Mammary epithelial cell (primary cell): Measurements from ENCODE around the gene NCOA3.

Experiments
- EZH2 ChIP-seq: IDR thresholded peaks from 2 replicates; pipeline ENCODE4 v1.6.1; 2012; ENCODE audit warnings: low read length, inconsistent platforms, borderline replicate concordance
- TF ChIP-seq, protein P1 (sequence below), 2 donors: IDR thresholded peaks in 1 of 2; conservative IDR thresholded peaks in 1 of 2; 2 replicates each; pipeline ENCODE4 v1.5.1; 2011 to 2012; ENCODE audit warnings: inconsistent platforms in 2 of 2, low read length in 2 of 2, mild to moderate bottlenecking in 2 of 2, control low read depth in 1 of 2, low read depth in 1 of 2; ENCODE audit not compliant: insufficient read depth in 1 of 2; ENCODE audit errors: extremely low read depth in 1 of 2

DNA sequence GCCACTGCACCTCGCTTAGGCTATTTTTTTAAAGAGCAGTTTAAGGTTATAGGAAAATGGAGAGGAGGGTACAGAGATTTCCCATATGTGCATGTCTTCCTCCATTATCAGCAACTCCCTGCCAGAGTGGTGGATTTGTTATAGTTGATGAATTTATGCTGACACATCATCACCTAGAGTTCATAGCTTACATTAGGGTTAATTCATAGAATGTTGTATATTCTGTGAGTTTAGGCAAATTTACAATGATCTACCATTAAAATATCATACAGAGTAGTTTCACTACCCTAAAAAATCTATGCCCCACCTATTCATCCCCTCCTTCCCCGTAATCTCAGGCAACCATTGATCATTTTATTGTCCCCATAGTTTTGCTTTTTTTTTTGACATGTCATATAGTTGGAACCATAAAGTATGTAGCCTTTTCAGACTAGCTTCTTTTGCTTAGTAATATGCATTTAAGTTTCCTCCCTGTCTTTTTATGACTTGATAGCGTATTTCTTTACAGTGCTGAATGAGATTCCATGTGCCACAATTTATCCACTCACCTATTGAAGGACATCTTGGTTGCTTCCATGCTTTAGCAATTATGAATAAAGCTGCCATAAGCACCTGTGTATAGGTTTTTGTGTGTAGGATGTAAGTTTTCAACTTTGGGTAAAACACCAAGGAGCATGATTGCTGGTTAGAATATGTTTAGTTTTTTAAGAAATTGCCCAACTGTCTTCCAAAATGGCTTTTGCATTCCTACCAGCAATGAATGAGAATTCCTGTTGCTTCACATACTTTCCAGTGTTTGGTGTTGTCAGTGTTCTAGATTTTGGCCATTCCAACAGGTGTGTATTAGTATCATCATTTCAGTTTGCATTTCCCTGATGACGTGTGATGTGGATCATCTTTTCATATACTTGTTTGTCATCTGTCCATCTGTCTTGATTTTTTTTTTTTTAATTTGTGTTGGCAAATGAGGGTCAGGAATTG lies 60.2 kb downstream of the NCOA3 start:
- TF ChIP-seq, protein P1, sequence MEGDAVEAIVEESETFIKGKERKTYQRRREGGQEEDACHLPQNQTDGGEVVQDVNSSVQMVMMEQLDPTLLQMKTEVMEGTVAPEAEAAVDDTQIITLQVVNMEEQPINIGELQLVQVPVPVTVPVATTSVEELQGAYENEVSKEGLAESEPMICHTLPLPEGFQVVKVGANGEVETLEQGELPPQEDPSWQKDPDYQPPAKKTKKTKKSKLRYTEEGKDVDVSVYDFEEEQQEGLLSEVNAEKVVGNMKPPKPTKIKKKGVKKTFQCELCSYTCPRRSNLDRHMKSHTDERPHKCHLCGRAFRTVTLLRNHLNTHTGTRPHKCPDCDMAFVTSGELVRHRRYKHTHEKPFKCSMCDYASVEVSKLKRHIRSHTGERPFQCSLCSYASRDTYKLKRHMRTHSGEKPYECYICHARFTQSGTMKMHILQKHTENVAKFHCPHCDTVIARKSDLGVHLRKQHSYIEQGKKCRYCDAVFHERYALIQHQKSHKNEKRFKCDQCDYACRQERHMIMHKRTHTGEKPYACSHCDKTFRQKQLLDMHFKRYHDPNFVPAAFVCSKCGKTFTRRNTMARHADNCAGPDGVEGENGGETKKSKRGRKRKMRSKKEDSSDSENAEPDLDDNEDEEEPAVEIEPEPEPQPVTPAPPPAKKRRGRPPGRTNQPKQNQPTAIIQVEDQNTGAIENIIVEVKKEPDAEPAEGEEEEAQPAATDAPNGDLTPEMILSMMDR (conservative IDR thresholded peaks at IDR 0.05 in 1 of 2, IDR thresholded peaks at IDR 0.05 in 1 of 2; ENCODE audit: extremely low read depth in 1 of 2, insufficient read depth in 1 of 2, low read depth in 1 of 2, low read length in 2 of 2) = no peak
- no peak for TF ChIP-seq EZH2
